Stimulated activated CD8-positive, alpha-beta memory T cell treated with anti-CD3 and anti-CD28 coated beads, Interleukin-15, amount 100 ng/mL, for 48 hours (primary cell): Measurements from ENCODE around the gene ZNF426.
A peak's percentile ranks its signal among the peaks of the same experiment; 100 is the strongest.
"Not testable (repeated sequence)": the region's sequence is repeated elsewhere in the genome, so short reads cannot be mapped to it uniquely, and the experiment has no call there.

Experiments used
- DNase-seq, 2 donors: peaks; one replicate each; pipeline ENCODE4 v3.0.0-alpha.2; 2020; ENCODE audit warnings: low read depth in 2 of 2

The ZNF426 gene

GRCh38 chr19:9538183-9539058 lies at the start of gene ZNF426:
ZNF426 (minus strand) TSS chr19:9538645; CDS start chr19:9536232, 2,413 bp downstream.
- DNase-seq, result peak; percentile 79 to 80

- peak; percentile 47 to 51 for DNase-seq
These were observed 48.3 kb upstream of the ZNF426 start for GRCh38 chr19:9586764-9587163.

- DNase-seq, result peak; percentile 78 to 79
These were observed 45.8 kb upstream of the ZNF426 start, which contains the start of gene ZNF121 for GRCh38 chr19:9584073-9584833. ZNF121 (minus strand) TSS chr19:9584504; CDS start chr19:9568097, 16,407 bp downstream.

- not testable (repeated sequence) for DNase-seq
These were observed 43.8 kb upstream of the ZNF426 start for GRCh38 chr19:9582081-9582725.

GRCh38 chr19:9580728-9581127 lies 42.3 kb upstream of the ZNF426 start:
- no peak for DNase-seq

GRCh38 chr19:9570255-9570654 lies 31.8 kb upstream of the ZNF426 start:
- DNase-seq, result no peak

- DNase-seq, result no peak
These were observed 28.3 kb upstream of the ZNF426 start for GRCh38 chr19:9566729-9567128.

GRCh38 chr19:9565900-9566705 lies 27.7 kb upstream of the ZNF426 start:
- no peak for DNase-seq

GRCh38 chr19:9552536-9553274 lies 14.3 kb upstream of the ZNF426 start:
- DNase-seq, result no peak

- no peak for DNase-seq
These were observed 9.4 kb upstream of the ZNF426 start for GRCh38 chr19:9547870-9548269.

GRCh38 chr19:9541281-9541680 lies 2.8 kb upstream of the ZNF426 start:
- DNase-seq, result not testable (repeated sequence)

GRCh38 chr19:9539921-9540320 lies 1.5 kb upstream of the ZNF426 start:
- DNase-seq, result not testable (repeated sequence)

GRCh38 chr19:9539201-9539600 lies 756 bp upstream of the ZNF426 start:
- DNase-seq, result not testable (repeated sequence)

- DNase-seq, result no peak
These were observed 2.5 kb downstream of the ZNF426 start for GRCh38 chr19:9535934-9536333.

GRCh38 chr19:9531933-9532332 lies 6.5 kb downstream of the ZNF426 start:
- no peak for DNase-seq

GRCh38 chr19:9528757-9529336 lies 9.6 kb downstream of the ZNF426 start:
- no peak for DNase-seq

- no peak for DNase-seq
These were observed 14.5 kb downstream of the ZNF426 start for GRCh38 chr19:9523885-9524474.

- DNase-seq, result no peak
These were observed 31.2 kb downstream of the ZNF426 start for GRCh38 chr19:9507285-9507684.

GRCh38 chr19:9500796-9501195 lies 37.6 kb downstream of the ZNF426 start:
- DNase-seq, result no peak
